Measurements from ENCODE around the gene CEL. TPM values are rescaled to one million over a fixed set of nuclear protein-coding genes. Genes with fewer than 3 reads are reported as not detected.

CEL gene
- total RNA-seq, 1 experiment from 2014 or later: 2.8 TPM

GRCh38 chr9:133073086-133074014, 11.6 kb downstream of the CEL start:
- TF ChIP-seq EZH2 (IDR thresholded peaks at IDR 0.05; ENCODE audit: borderline replicate concordance, low read depth, low read length, poor library complexity, severe bottlenecking): no peak
- TF ChIP-seq CTCF (conservative IDR thresholded peaks at IDR 0.05; ENCODE audit: low read depth, low read length): no peak
- Histone ChIP-seq H3K27me3 (replicated peaks; ENCODE audit: insufficient read depth, low read depth, low read length, poor library complexity) (no peaks in the 10 kb centered on the region), H3K36me3 (ENCODE audit: insufficient read depth, low read length, poor library complexity, severe bottlenecking) (no peaks in the 10 kb centered on the region), H3K4me1 (ENCODE audit: insufficient read depth, low read length, poor library complexity, severe bottlenecking) (no peaks in the 10 kb centered on the region), H3K9me3 (ENCODE audit: low read depth, low read length, poor library complexity, severe bottlenecking) (no peaks in the 10 kb centered on the region), H3K4me3 (ENCODE audit: low read depth, low read length, poor library complexity, severe bottlenecking) (no peak overlapping the region), H3K27ac (ENCODE audit: low read depth, low read length, poor library complexity, severe bottlenecking) (no peak overlapping the region)
- no TSS peak for BruUV-seq (replicated peaks)
- POLR2A ChIA-PET (ENCODE audit: low non-redundant PET): no interaction called here
- no peak for DNase-seq (ENCODE audit: low spot score)
- CTCF ChIA-PET: interaction anchor here (1.1 kb wide), 1 partner anchor 51 kb away, joined by 3 read pairs; no protein-coding TSS in a partner anchor
- intact Hi-C loops (cut with micrococcal nuclease; ENCODE audit: unreplicated experiment): no loop called here

- CTCF ChIA-PET: interaction anchor here (1.1 kb wide), 1 partner anchor 52 kb away, joined by 3 read pairs; no protein-coding TSS in a partner anchor
- H3K9me3 ChIP-seq (ENCODE audit: low read depth, low read length, poor library complexity, severe bottlenecking): no peaks in the 10 kb centered on the region
- no peaks in the 10 kb centered on the region for H3K4me1 ChIP-seq (ENCODE audit: insufficient read depth, low read length, poor library complexity, severe bottlenecking)
- H3K27ac ChIP-seq (ENCODE audit: low read depth, low read length, poor library complexity, severe bottlenecking): no peak overlapping the region
- no peaks in the 10 kb centered on the region for H3K36me3 ChIP-seq (ENCODE audit: insufficient read depth, low read length, poor library complexity, severe bottlenecking)
- BruUV-seq (replicated peaks): no TSS peak
- no peak overlapping the region for H3K4me3 ChIP-seq (ENCODE audit: low read depth, low read length, poor library complexity, severe bottlenecking)
- no peak for DNase-seq (ENCODE audit: low spot score)
- POLR2A ChIA-PET (ENCODE audit: low non-redundant PET): no interaction called here
- intact Hi-C loops (cut with micrococcal nuclease; ENCODE audit: unreplicated experiment): no loop called here
- no peaks in the 10 kb centered on the region for H3K27me3 ChIP-seq (replicated peaks; ENCODE audit: insufficient read depth, low read depth, low read length, poor library complexity)
- no peak for TF ChIP-seq EZH2 (IDR thresholded peaks at IDR 0.05; ENCODE audit: borderline replicate concordance, low read depth, low read length, poor library complexity, severe bottlenecking)
- no peak for TF ChIP-seq CTCF (conservative IDR thresholded peaks at IDR 0.05; ENCODE audit: low read depth, low read length)
These were observed 12.4 kb downstream of the CEL start for GRCh38 chr9:133074111-133074651.

GRCh38 chr9:133075925-133076630, 14.3 kb downstream of the CEL start:
- TF ChIP-seq EZH2 (IDR thresholded peaks at IDR 0.05; ENCODE audit: borderline replicate concordance, low read depth, low read length, poor library complexity, severe bottlenecking) (no peak), CTCF (conservative IDR thresholded peaks at IDR 0.05; ENCODE audit: low read depth, low read length) (no peak)
- Histone ChIP-seq H3K36me3 (ENCODE audit: insufficient read depth, low read length, poor library complexity, severe bottlenecking) (no peaks in the 10 kb centered on the region), H3K27me3 (replicated peaks; ENCODE audit: insufficient read depth, low read depth, low read length, poor library complexity) (no peaks in the 10 kb centered on the region), H3K4me3 (ENCODE audit: low read depth, low read length, poor library complexity, severe bottlenecking) (no peak overlapping the region), H3K4me1 (ENCODE audit: insufficient read depth, low read length, poor library complexity, severe bottlenecking) (no peaks in the 10 kb centered on the region), H3K9me3 (ENCODE audit: low read depth, low read length, poor library complexity, severe bottlenecking) (no peaks in the 10 kb centered on the region), H3K27ac (ENCODE audit: low read depth, low read length, poor library complexity, severe bottlenecking) (no peak overlapping the region)
- POLR2A ChIA-PET (ENCODE audit: low non-redundant PET): no interaction called here
- CTCF ChIA-PET: no interaction called here
- BruUV-seq (replicated peaks): no TSS peak
- intact Hi-C loops (cut with micrococcal nuclease; ENCODE audit: unreplicated experiment): no loop called here
- no peak for DNase-seq (ENCODE audit: low spot score)

All from A673 (cell line).